SK-N-SH treated with all-trans-retinoic acid at 6 μM for 48 hours (cell line): Measurements from ENCODE around the gene MYOCOS.
"Not testable (repeated sequence)": the region's sequence is repeated elsewhere in the genome, so short reads cannot be mapped to it uniquely, and the experiment has no call there.

Source experiments
- ATAC-seq: fragments of 200-7000 bp; cut with Tn5 transposase; 3 replicates; pipeline ENCODE4 v1.9.1; 2020; ENCODE audit warnings: mild to moderate bottlenecking, moderate library complexity
- BACH2 ChIP-seq: fragments of 250-450 bp; sonication (Bioruptor Pico); IDR thresholded peaks from 2 replicates; pipeline ENCODE4 v1.9.0; 2021; ENCODE audit warnings: mild to moderate bottlenecking, borderline replicate concordance
- CSDC2 ChIP-seq: fragments of 250-450 bp; sonication (Bioruptor Pico); IDR thresholded peaks from 2 replicates; pipeline ENCODE4 v1.5.0; 2020; ENCODE audit warnings: mild to moderate bottlenecking, moderate library complexity
- ESRRG ChIP-seq: fragments of 250-450 bp; sonication (Bioruptor Pico); IDR thresholded peaks from 2 replicates; pipeline ENCODE4 v1.6.1; 2021; ENCODE audit warnings: mild to moderate bottlenecking
- GLIS3 ChIP-seq: fragments of 250-450 bp; sonication (Bioruptor Pico); IDR thresholded peaks from 2 replicates; pipeline ENCODE4 v1.5.0; 2020; ENCODE audit warnings: mild to moderate bottlenecking, moderate library complexity
- ISL1 ChIP-seq: fragments of 250-450 bp; sonication (Bioruptor Pico); IDR thresholded peaks from 2 replicates; pipeline ENCODE4 v2.1.2; 2022; ENCODE audit warnings: mild to moderate bottlenecking, moderate library complexity
- OSR1 ChIP-seq: fragments of 250-450 bp; sonication (Bioruptor Pico); IDR thresholded peaks from 2 replicates; pipeline ENCODE4 v1.8.0; 2022; ENCODE audit warnings: moderate library complexity, mild to moderate bottlenecking, inconsistent platforms
- PPARA ChIP-seq: fragments of 250-450 bp; sonication (Bioruptor Pico); IDR thresholded peaks from 2 replicates; pipeline ENCODE4 v1.5.0; 2020; ENCODE audit warnings: mild to moderate bottlenecking, borderline replicate concordance
- RARB ChIP-seq: fragments of 250-450 bp; sonication (Bioruptor Pico); IDR thresholded peaks from 2 replicates; pipeline ENCODE4 v1.8.0; 2021; ENCODE audit warnings: mild to moderate bottlenecking, moderate library complexity
- SNAI2 ChIP-seq: fragments of 250-450 bp; sonication (Bioruptor Pico); IDR thresholded peaks from 2 replicates; pipeline ENCODE4 v1.5.0; 2020; ENCODE audit warnings: mild to moderate bottlenecking, moderate library complexity
- TCF4 ChIP-seq: fragments of 250-450 bp; sonication (Bioruptor Pico); IDR thresholded peaks from 2 replicates; pipeline ENCODE4 v1.8.0; 2021; ENCODE audit warnings: mild to moderate bottlenecking, moderate library complexity, borderline replicate concordance
- ZC3H10 ChIP-seq: fragments of 250-450 bp; sonication (Bioruptor Pico); IDR thresholded peaks from 2 replicates; pipeline ENCODE4 v1.5.1; 2021; ENCODE audit warnings: mild to moderate bottlenecking, moderate library complexity
- ZFP30 ChIP-seq: fragments of 450-650 bp; formaldehyde crosslinking; IDR thresholded peaks from 2 replicates; pipeline ENCODE4 v1.5.0; 2022; ENCODE audit warnings: mild to moderate bottlenecking, moderate library complexity
- ZNF565 ChIP-seq: fragments of 450-650 bp; formaldehyde crosslinking; conservative IDR thresholded peaks from 2 replicates; pipeline ENCODE4 v1.5.0; 2020; ENCODE audit warnings: low read depth, mild to moderate bottlenecking, moderate library complexity
- ZNF70 ChIP-seq: fragments of 450-650 bp; formaldehyde crosslinking; IDR thresholded peaks from 2 replicates; pipeline ENCODE4 v1.5.0; 2020; ENCODE audit warnings: mild to moderate bottlenecking, moderate library complexity
- ZNF8 ChIP-seq: fragments of 450-650 bp; formaldehyde crosslinking; IDR thresholded peaks from 2 replicates; pipeline ENCODE4 v1.5.0; 2020; ENCODE audit warnings: mild to moderate bottlenecking, moderate library complexity
- TF ChIP-seq, protein P1 (sequence below): fragments of 250-450 bp; sonication (Bioruptor Pico); IDR thresholded peaks from 2 replicates; pipeline ENCODE4 v1.5.1; 2021; ENCODE audit warnings: mild to moderate bottlenecking, moderate library complexity
- TF ChIP-seq, protein P2 (sequence below): fragments of 250-450 bp; sonication (Bioruptor Pico); IDR thresholded peaks from 2 replicates; pipeline ENCODE4 v1.8.0; 2020; ENCODE audit warnings: mild to moderate bottlenecking, moderate library complexity, borderline replicate concordance
- TF ChIP-seq, protein P3 (sequence below): fragments of 250-450 bp; sonication (Bioruptor Pico); IDR thresholded peaks from 2 replicates; pipeline ENCODE4 v1.5.1; 2020; ENCODE audit warnings: low read depth, mild to moderate bottlenecking, moderate library complexity
- TF ChIP-seq, protein P4 (sequence below): fragments of 250-450 bp; sonication (Bioruptor Pico); IDR thresholded peaks from 2 replicates; pipeline ENCODE4 v1.5.0; 2020; ENCODE audit warnings: mild to moderate bottlenecking, moderate library complexity

Gene MYOCOS

DNA sequence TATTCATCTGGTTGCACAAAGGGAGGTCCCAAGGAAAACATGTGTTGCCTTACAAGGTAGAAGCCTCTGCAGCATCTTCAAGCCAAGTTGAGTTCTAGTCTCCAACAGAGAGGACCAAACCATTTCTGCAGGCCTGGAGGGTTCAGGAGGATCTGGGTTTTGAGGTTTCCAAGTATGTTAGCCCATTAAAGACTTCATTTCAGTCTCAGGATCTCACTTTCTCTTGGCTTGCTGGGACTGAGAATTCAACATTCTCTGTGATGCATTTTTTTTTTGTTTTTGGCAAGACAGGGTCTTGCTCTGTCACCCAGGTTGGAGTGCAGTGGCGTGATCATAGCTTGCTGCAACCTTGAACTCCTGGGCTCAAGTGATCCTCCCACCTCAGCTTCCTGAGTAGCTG is 8.8 kb upstream of the MYOCOS start (continued):
- TF ChIP-seq, protein P1, sequence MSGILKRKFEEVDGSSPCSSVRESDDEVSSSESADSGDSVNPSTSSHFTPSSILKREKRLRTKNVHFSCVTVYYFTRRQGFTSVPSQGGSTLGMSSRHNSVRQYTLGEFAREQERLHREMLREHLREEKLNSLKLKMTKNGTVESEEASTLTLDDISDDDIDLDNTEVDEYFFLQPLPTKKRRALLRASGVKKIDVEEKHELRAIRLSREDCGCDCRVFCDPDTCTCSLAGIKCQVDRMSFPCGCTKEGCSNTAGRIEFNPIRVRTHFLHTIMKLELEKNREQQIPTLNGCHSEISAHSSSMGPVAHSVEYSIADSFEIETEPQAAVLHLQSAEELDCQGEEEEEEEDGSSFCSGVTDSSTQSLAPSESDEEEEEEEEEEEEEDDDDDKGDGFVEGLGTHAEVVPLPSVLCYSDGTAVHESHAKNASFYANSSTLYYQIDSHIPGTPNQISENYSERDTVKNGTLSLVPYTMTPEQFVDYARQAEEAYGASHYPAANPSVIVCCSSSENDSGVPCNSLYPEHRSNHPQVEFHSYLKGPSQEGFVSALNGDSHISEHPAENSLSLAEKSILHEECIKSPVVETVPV (CRISPR knock-in tag) = no peak
- no peak for TF ChIP-seq BACH2 (CRISPR knock-in tag)
- TF ChIP-seq ZC3H10 = no peak
- no peak for TF ChIP-seq ESRRG
- TF ChIP-seq, protein P2, sequence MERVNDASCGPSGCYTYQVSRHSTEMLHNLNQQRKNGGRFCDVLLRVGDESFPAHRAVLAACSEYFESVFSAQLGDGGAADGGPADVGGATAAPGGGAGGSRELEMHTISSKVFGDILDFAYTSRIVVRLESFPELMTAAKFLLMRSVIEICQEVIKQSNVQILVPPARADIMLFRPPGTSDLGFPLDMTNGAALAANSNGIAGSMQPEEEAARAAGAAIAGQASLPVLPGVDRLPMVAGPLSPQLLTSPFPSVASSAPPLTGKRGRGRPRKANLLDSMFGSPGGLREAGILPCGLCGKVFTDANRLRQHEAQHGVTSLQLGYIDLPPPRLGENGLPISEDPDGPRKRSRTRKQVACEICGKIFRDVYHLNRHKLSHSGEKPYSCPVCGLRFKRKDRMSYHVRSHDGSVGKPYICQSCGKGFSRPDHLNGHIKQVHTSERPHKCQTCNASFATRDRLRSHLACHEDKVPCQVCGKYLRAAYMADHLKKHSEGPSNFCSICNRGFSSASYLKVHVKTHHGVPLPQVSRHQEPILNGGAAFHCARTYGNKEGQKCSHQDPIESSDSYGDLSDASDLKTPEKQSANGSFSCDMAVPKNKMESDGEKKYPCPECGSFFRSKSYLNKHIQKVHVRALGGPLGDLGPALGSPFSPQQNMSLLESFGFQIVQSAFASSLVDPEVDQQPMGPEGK = no peak
- TF ChIP-seq RARB = no peak
- no peak for TF ChIP-seq OSR1 (CRISPR knock-in tag)

DNA sequence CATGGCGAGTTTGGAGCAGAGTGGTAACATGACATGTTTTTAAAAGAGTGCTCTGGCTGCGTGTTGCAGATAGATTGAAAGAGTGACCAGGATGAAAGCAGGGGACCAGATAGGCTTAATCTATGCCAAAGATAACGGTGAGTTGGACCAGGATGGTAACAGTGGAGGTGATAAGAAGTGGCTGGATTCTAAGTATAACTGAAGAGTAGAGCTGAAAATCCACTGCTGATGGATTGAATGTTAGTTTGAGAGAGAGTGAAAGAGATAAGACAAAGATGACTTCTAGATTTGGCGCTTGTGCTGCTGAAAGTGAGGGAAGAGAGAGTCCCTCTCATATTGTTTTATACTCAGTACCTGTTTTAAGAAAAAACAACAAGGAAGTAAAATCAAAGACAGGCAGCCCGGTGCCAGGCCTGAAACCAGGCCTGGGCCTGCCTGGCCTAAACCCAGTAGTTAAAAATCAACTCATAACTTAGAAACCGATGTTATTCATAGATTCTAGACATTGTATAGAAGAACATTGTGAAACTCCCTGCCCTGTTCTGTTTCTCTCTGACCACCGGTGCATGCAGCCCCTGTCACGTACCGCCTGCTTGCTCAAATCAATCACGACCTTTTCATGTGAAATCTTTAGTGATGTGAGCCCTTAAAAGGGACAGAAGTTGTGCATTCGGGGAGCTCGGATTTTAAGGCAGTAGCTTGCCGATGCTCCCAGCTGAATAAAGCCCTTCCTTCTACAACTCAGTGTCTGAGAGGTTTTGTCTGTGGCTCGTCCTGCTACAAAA is 6.7 kb upstream of the MYOCOS start:
- ATAC-seq = not testable (repeated sequence)

DNA sequence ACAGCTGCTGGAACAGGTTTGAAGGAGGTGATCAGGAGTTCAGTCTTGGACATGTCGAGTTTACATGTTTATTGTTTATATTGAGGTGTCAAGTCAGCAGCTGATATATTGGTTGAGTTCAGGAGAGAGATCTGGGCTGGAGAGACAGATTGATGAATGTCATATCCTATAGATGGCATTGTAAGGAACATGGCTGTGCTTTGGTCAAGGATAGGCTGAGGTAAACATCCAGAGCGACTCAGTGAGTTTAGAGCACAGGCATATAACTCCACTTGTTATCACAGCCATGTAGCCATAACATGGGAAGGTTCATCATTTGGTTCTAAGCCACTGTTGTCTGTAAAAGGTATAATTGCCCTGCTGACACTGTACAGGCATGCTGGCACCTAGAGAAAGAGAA is 5.5 kb upstream of the MYOCOS start:
- TF ChIP-seq ZFP30 (CRISPR knock-in tag) (no peak), RARB (no peak), GLIS3 (CRISPR knock-in tag) (no peak), SNAI2 (CRISPR knock-in tag) (no peak), ISL1 (CRISPR knock-in tag) (no peak), CSDC2 (CRISPR knock-in tag) (no peak), ESRRG (no peak), TCF4 (CRISPR knock-in tag) (no peak), BACH2 (CRISPR knock-in tag) (no peak), ZNF70 (no peak), ZNF8 (CRISPR knock-in tag) (no peak), PPARA (CRISPR knock-in tag) (no peak), ZNF565 (CRISPR knock-in tag) (no peak), OSR1 (CRISPR knock-in tag) (no peak)
- TF ChIP-seq, protein P2 = no peak
- TF ChIP-seq, protein P3, sequence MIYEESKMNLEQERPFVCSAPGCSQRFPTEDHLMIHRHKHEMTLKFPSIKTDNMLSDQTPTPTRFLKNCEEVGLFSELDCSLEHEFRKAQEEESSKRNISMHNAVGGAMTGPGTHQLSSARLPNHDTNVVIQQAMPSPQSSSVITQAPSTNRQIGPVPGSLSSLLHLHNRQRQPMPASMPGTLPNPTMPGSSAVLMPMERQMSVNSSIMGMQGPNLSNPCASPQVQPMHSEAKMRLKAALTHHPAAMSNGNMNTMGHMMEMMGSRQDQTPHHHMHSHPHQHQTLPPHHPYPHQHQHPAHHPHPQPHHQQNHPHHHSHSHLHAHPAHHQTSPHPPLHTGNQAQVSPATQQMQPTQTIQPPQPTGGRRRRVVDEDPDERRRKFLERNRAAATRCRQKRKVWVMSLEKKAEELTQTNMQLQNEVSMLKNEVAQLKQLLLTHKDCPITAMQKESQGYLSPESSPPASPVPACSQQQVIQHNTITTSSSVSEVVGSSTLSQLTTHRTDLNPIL (CRISPR knock-in tag) = no peak
- TF ChIP-seq, protein P1 (CRISPR knock-in tag) = no peak
- TF ChIP-seq, protein P4, sequence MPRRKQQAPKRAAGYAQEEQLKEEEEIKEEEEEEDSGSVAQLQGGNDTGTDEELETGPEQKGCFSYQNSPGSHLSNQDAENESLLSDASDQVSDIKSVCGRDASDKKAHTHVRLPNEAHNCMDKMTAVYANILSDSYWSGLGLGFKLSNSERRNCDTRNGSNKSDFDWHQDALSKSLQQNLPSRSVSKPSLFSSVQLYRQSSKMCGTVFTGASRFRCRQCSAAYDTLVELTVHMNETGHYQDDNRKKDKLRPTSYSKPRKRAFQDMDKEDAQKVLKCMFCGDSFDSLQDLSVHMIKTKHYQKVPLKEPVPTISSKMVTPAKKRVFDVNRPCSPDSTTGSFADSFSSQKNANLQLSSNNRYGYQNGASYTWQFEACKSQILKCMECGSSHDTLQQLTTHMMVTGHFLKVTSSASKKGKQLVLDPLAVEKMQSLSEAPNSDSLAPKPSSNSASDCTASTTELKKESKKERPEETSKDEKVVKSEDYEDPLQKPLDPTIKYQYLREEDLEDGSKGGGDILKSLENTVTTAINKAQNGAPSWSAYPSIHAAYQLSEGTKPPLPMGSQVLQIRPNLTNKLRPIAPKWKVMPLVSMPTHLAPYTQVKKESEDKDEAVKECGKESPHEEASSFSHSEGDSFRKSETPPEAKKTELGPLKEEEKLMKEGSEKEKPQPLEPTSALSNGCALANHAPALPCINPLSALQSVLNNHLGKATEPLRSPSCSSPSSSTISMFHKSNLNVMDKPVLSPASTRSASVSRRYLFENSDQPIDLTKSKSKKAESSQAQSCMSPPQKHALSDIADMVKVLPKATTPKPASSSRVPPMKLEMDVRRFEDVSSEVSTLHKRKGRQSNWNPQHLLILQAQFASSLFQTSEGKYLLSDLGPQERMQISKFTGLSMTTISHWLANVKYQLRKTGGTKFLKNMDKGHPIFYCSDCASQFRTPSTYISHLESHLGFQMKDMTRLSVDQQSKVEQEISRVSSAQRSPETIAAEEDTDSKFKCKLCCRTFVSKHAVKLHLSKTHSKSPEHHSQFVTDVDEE (CRISPR knock-in tag) = no peak
- no peak for ATAC-seq
